Mucosa of descending colon (tissue), 3 donors: ENCODE data around the gene KRTAP10-4. TPM values are rescaled to one million over a fixed set of nuclear protein-coding genes. Genes with fewer than 3 reads are reported as not detected.
A peak's percentile ranks its signal among the peaks of the same experiment; 100 is the strongest.

Source experiments
- ATAC-seq: fragments of 200-7000 bp; cut with Tn5 transposase; one replicate; pipeline ENCODE4 v1.9.1; 2020; ENCODE audit warnings: mild to moderate bottlenecking, moderate library complexity
- DNase-seq, 3 donors: peaks; one replicate each; pipeline ENCODE4 v3.0.0-alpha.2; 2020
- H3K36me3 ChIP-seq: fragments of 200-600 bp; one replicate; pipeline ENCODE4 v1.8.0; 2021; ENCODE audit warnings: low read depth, mild to moderate bottlenecking
- H3K4me1 ChIP-seq: fragments of 200-600 bp; one replicate; pipeline ENCODE4 v1.8.0; 2021; ENCODE audit warnings: low read depth, mild to moderate bottlenecking
- H3K4me3 ChIP-seq: fragments of 200-600 bp; one replicate; pipeline ENCODE4 v1.8.0; 2021; ENCODE audit warnings: mild to moderate bottlenecking
- H3K9me3 ChIP-seq: fragments of 200-600 bp; one replicate; pipeline ENCODE4 v1.8.0; 2021; ENCODE audit warnings: mild to moderate bottlenecking
- CTCF ChIP-seq: fragments of 200-600 bp; IDR thresholded peaks from one replicate; pipeline ENCODE4 v1.8.0; 2022; ENCODE audit warnings: antibody characterized with exemption, mild to moderate bottlenecking
- intact Hi-C, 2 donors: fragments of 100-400 bp; cut with DNase I in 1 of 2; cut with micrococcal nuclease in 1 of 2; formaldehyde crosslinking; loops; one replicate each; pipeline versions ENCODE4 v1.11.0 to v1.11.1; 2022; cut with DNase I, micrococcal nuclease
- total RNA-seq, 3 donors: library from RNA; stranded (reverse); fragmentation: NEBNext Ultra II Directional in 2 of 3; extraction: Animal tissue kit (Norgen Biotek cat#: 25700) in 2 of 3; gene quantifications; one replicate each; pipeline versions ENCODE4 v1.2.1 to v1.2.4, GENCODE V29; 2021 to 2023
- donor health status: DM: no; HTN: no; CAD: no; lungs with moderate emphysema.
- donor health status: DM: no; HTN: no; CAD: no.
- donor health status: DM: no; HTN: yes; CAD: no.

Gene KRTAP10-4
- total RNA-seq, 3 donors from 2014 or later = not detected

- no peak for TF ChIP-seq CTCF
- intact Hi-C loops = no loop called here
- H3K4me1 ChIP-seq = no peaks in the 10 kb centered on the region
- no peak overlapping the region for H3K4me3 ChIP-seq
- no peaks in the 10 kb centered on the region for H3K9me3 ChIP-seq
- H3K36me3 ChIP-seq = no peaks in the 10 kb centered on the region
- DNase-seq = peak in 1 of 3 donors; percentile 6
- ATAC-seq = no peak
Measured at GRCh38 chr21:44527156-44527982, 46.2 kb upstream of the KRTAP10-4 start.

- intact Hi-C loops = no loop called here
- DNase-seq (peak in 1 of 3 donors; percentile 8), ATAC-seq (no peak)
- H3K36me3 ChIP-seq = no peaks in the 10 kb centered on the region
- TF ChIP-seq CTCF = no peak
- no peaks in the 10 kb centered on the region for H3K4me1 ChIP-seq
- no peak overlapping the region for H3K4me3 ChIP-seq
- no peaks in the 10 kb centered on the region for H3K9me3 ChIP-seq
Measured at GRCh38 chr21:44527983-44528633, 45.4 kb upstream of the KRTAP10-4 start.

- TF ChIP-seq CTCF = no peak
- Histone ChIP-seq H3K36me3 (no peaks in the 10 kb centered on the region), H3K9me3 (no peaks in the 10 kb centered on the region), H3K4me1 (no peaks in the 10 kb centered on the region), H3K4me3 (no peak overlapping the region)
- intact Hi-C loops = no loop called here
- no peak for ATAC-seq
- DNase-seq = no peak
Measured at GRCh38 chr21:44528634-44528995, 44.9 kb upstream of the KRTAP10-4 start.

- ATAC-seq = no peak
- TF ChIP-seq CTCF = no peak
- no peak for DNase-seq
Measured at GRCh38 chr21:44529011-44529421, 44.5 kb upstream of the KRTAP10-4 start.

GRCh38 chr21:44529503-44530125, 43.9 kb upstream of the KRTAP10-4 start:
- no peak for TF ChIP-seq CTCF
- Histone ChIP-seq H3K4me1 (no peaks in the 10 kb centered on the region), H3K4me3 (no peak overlapping the region), H3K9me3 (no peaks in the 10 kb centered on the region), H3K36me3 (no peaks in the 10 kb centered on the region)
- intact Hi-C loops = no loop called here
- DNase-seq = peak in 1 of 3 donors; percentile 4
- no peak for ATAC-seq

More at GRCh38 chr21:44529011-44529421, 44.5 kb upstream of the KRTAP10-4 start:
- Histone ChIP-seq H3K4me3 (no peak overlapping the region), H3K36me3 (no peaks in the 10 kb centered on the region), H3K4me1 (no peaks in the 10 kb centered on the region), H3K9me3 (no peaks in the 10 kb centered on the region)
- intact Hi-C loops = no loop called here
